ENCODE data around the gene EXD3. TPM values are rescaled to one million over a fixed set of nuclear protein-coding genes. Genes with fewer than 3 reads are reported as not detected.

Gene EXD3
- total and polyA plus RNA-seq, 9 of the 15 experiments (the other 6 are each of a cell fraction or from before 2014, with no cell fraction given) = 0.29 to 12.5 (median 3.9) TPM

DNA sequence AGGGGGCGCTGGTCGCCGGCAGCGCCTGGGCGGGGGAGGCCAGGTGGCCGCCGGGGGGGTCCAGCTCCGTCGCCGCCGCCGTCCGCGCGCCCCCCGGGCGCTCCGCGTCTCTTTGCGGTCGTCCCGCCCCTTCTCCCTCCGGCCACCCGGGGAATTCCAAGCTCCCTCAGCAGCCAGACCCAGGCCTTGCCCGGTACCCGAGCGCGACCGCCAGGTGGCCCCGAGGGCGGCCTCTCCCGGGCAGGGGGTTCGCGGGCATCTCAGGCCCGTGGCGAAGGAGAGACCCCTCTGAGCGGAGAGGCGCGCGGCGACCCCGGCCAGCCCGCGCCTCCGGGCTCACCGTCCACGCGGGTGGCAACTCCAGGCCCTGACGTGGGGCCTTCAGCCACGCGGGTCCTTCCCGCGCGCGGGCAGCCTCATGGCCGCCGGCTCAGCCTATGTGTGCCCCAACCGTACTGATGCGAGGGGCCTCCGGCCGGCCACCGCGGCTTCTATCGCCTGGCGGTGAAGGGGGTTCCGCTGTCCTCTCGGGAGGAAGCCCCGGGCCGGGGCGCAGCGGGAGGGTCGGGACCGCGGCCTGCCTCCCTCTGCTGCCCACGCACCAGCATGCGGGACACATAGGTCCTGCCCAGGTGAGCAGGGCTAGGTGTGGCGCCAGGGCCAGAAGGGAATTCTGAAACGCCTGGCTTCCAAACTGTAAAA is 120.4 kb downstream of the EXD3 start (continued):
- TF ChIP-seq SRSF9 (IDR thresholded peaks at IDR 0.05; ENCODE audit: borderline replicate concordance, low read depth, low read length) (no peak), CREM (IDR thresholded peaks at IDR 0.05; ENCODE audit: low read depth) (no peak), GTF2A2 (tag; IDR thresholded peaks at IDR 0.05) (no peak), MCM5 (IDR thresholded peaks at IDR 0.05; ENCODE audit: low read depth) (no peak), ATF7 (IDR thresholded peaks at IDR 0.05) (0 out of 2 replicates have a peak, but pooled peaks have one; percentile 14), HMG20B (CRISPR knock-in tag; IDR thresholded peaks at IDR 0.05) (no peak), BACH1 (tag; IDR thresholded peaks at IDR 0.05) (no peak)
- TF ChIP-seq, protein P1, sequence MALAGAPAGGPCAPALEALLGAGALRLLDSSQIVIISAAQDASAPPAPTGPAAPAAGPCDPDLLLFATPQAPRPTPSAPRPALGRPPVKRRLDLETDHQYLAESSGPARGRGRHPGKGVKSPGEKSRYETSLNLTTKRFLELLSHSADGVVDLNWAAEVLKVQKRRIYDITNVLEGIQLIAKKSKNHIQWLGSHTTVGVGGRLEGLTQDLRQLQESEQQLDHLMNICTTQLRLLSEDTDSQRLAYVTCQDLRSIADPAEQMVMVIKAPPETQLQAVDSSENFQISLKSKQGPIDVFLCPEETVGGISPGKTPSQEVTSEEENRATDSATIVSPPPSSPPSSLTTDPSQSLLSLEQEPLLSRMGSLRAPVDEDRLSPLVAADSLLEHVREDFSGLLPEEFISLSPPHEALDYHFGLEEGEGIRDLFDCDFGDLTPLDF (CRISPR knock-in tag; IDR thresholded peaks at IDR 0.05) = 0 out of 2 replicates have a peak, but pooled peaks have one; percentile 13
- TF ChIP-seq, protein P2, sequence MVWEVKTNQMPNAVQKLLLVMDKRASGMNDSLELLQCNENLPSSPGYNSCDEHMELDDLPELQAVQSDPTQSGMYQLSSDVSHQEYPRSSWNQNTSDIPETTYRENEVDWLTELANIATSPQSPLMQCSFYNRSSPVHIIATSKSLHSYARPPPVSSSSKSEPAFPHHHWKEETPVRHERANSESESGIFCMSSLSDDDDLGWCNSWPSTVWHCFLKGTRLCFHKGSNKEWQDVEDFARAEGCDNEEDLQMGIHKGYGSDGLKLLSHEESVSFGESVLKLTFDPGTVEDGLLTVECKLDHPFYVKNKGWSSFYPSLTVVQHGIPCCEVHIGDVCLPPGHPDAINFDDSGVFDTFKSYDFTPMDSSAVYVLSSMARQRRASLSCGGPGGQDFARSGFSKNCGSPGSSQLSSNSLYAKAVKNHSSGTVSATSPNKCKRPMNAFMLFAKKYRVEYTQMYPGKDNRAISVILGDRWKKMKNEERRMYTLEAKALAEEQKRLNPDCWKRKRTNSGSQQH (CRISPR knock-in tag; IDR thresholded peaks at IDR 0.05) = no peak
- TF ChIP-seq, protein P3, sequence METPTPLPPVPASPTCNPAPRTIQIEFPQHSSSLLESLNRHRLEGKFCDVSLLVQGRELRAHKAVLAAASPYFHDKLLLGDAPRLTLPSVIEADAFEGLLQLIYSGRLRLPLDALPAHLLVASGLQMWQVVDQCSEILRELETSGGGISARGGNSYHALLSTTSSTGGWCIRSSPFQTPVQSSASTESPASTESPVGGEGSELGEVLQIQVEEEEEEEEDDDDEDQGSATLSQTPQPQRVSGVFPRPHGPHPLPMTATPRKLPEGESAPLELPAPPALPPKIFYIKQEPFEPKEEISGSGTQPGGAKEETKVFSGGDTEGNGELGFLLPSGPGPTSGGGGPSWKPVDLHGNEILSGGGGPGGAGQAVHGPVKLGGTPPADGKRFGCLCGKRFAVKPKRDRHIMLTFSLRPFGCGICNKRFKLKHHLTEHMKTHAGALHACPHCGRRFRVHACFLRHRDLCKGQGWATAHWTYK (CRISPR knock-in tag; IDR thresholded peaks at IDR 0.05) = no peak
